Stimulated activated CD8-positive, alpha-beta memory T cell treated with anti-CD3 and anti-CD28 coated beads, Interleukin-15, amount 100 ng/mL, for 48 hours (primary cell): Measurements from ENCODE around the gene PEG3.

Experiments used
- DNase-seq, 2 donors: peaks; one replicate each; pipeline ENCODE4 v3.0.0-alpha.2; 2020; ENCODE audit warnings: low read depth in 2 of 2

Gene PEG3

DNA sequence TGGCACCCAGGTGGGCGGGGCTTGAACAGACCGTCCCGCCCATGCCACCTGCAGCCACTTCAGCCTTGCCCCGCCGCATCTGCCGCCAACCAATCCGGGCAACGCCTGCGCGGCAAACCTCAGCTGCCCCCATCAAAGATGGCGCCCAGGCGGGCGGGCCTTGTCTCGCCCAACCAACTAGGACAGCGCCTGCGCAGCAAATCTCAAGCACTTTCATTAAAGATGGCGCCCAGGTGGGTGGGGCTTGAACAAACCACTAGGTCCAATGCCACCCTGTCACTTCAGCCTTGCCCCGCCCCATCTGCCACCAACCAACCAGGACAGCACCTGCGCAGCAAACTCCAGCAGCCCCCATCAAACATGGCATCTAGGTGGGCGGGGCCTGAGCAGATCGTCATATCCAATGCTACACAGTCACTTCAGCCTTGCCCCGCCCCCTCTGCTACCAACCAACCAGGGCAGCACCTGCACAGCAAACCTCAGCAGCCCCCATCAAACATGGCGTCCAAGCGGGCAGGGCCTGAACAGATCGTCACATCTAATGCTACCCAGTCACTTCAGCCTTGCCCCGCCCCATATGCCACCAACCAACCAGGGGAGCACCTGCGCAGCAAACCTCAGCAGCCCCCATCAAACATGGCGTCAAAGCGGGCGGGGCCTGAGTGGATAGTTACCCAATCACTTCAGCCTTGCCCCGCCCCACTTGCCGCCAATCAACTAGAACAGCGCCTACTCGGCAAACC lies 1.4 kb downstream of the PEG3 start:
- DNase-seq = no peak

DNA sequence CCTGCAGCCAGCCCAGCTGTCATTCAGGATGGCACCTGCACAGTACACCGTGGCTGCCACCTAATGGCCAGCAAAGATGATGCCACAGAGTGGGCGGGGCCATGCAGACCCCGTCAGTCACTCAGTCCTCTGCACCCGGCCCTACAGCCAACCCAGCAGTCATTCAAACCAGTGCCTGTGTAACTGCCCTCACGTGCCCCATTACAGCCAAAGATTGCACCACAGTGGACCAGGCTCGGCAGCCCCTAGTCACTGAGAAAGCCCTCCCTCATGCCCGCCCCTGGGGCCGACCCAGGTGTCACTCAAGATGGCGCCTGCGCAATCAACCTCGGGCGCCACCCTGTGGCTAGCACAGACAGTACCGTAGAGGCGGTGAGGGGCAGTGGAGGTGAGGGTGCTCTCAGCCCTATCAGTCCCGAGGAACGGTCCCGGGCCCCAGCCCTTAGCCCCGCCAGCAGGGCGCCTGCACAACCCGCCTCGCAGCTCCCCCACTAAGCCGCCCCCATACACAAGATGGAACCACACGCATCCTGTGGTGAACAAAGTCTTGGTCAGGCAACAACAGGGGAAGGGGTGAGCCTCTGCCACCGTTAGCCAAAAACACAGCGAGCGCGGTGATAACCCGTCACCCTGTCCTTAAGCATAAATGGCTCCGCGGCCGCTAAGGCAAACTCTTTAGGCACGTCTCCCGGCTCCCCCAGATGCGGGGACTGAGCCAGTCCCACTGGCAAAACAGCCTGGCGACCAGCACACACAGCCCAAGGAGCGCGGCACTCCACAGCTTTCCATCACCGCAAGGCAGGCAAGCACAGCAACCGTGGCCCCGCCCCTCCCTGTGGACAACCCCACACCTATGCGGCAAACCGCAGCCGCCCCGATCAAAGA lies 2.3 kb downstream of the PEG3 start:
- no peak for DNase-seq

DNA sequence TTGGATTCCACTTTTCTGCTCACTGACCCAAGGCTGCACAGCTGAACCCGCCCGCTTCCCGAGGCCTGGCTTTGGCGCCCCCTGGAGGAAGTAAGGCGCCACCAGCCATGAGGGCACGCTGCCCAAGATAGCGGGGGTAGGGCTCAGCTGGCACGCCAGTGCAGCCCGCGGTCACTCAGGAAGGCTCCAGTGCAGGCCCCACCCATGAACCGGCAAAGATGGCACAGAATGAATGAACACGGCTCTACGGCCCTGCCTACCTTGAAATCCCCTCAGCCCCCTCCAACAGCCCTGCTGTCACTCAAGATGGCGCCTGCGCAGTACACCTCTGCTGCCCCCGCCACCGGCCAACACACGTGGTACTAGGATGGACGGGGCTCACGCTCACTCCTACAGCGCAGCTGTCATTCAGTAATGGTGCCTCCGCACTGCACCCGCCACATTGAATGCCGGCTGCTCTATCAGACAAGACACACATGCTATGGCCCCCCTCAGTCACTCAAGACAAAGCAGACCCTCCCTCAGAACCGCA lies 3.0 kb downstream of the PEG3 start:
- DNase-seq = no peak

DNA sequence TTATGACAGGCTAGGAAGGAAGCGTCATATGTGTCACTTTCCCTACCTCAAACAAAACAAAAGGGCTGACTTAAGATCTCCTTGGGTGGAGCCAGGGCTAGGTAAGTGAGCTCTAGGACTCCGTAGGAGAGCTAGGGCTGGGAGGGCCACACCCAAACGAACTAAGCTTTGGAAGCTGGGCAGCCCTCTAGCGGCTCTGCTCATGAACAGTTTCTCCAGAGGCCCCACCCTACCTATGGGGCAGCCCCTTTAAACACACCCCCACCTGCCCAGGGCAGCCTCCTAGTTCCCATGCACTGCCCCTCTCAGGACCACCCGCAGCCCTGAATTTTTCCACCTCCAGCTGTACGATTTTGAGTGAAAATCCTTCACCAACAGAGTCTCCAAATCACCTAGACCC lies 3.5 kb downstream of the PEG3 start:
- DNase-seq = no peak

DNA sequence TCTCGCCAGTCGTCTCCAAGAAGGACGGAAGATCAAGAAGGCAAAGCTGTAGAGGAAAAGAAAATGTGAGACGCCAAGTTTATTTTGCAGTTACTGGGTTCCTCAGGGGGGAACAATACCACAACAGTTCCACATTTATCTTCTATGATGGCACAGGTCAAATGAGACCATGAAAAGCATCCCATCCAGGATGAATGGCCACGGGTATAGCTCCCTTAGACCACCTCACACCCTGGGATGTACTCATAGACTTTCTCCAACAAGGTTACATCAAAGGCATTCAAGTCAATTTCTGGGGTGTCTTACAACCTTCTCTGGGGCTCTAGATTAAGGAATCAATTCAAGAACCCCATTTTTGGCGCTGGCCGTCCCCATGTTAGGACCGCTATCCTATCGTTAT lies 4.5 kb downstream of the PEG3 start:
- no peak for DNase-seq

DNA sequence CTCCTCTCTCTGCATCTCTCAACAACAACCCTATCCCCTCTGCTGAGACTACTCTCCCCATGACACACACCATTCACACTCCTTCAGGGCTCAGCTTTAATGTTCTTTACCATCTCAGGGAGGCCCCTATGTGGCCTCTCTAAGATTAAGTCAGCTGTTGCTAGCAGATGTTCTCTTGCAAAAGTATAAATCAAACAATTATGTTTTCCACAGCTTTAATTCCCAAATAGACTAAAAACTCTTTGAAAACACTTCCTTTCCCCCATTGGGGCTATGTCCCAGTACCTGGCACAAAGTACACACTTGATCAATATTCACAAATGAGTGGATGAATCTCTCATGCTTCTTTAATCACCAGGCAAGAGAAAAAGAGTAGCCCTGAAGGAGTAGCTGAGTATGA lies 5.1 kb downstream of the PEG3 start:
- no peak for DNase-seq

DNA sequence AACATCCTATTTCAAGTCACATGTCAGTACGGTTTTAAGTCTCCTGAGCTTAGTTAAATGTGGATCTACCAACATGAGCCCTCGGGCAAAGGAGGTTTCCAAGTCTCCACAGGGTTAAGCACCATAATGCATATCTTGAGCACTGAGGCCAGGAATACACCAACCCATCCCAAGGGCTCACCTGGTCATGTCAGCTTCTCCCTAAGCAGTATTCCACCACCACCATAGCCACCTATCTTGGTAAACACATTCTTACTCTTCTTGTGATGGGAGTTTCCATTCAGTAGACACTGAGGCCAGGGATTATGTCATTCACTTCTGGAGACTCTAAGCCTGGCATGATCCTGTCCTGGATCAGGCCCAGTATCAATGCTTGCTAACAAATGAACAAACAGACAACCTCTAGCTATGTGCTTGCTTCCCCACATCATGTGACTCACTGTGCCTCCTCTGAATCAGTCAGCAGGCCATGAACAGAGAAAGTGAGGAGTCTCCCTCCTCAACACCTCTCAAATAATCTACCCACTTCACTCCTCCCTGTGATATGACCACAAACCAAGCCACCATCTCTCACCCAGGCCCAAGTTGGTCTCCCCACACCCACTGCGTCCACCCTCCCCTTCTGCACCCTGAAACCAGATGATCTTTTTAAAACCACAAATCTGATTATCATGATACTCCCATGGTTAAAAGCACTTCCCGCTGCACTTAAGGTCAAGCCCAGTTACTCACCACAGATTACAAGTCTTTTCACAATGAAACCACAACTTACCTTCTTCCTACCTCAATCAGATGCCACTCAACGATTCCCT lies 5.8 kb downstream of the PEG3 start:
- no peak for DNase-seq

DNA sequence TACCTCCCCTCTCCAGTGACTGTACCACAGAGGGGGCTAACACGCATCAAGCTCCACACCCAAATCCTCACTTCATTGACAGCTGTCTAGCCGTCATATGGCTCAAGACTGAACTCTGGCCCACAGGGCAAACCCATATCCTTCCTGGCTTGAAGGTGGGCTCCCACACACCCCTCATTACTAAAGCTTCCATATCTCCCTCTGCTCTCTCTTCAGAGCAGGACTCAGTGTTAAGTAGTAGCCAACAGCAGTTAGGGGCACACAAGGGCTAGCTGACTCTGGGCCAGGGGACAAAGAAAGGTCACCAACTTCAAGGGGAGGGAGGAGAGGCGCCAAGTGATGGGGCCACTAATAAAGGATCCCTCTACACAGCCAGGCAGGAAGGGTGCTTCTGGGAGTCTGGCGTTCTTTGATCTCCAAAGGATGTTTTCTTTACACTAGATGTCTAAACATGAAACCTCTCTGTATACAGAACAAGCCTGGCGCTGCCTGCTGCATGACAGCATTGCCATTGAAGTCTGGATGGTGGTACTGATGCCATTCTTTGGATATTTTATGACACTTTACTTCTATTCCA lies 8.1 kb downstream of the PEG3 start:
- DNase-seq = no peak

DNA sequence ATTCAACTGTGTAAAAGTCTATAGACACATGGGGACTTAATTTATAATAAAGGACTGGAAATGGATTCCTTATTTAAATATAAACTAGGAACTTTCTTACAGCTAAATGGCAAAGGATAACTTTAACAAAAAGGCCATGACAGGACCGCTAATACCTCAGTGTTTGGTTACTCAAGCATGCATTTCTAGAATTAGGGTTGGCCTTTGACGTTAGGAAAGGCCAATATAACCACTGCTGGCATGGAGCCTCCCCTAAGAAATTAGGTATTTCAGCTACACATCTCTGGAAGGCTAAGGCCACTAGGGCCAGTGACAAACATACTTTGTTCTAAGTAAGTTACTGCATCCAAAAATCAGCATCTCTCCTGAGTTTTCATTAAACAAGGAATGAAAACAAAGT lies 9.3 kb downstream of the PEG3 start:
- no peak for DNase-seq

DNA sequence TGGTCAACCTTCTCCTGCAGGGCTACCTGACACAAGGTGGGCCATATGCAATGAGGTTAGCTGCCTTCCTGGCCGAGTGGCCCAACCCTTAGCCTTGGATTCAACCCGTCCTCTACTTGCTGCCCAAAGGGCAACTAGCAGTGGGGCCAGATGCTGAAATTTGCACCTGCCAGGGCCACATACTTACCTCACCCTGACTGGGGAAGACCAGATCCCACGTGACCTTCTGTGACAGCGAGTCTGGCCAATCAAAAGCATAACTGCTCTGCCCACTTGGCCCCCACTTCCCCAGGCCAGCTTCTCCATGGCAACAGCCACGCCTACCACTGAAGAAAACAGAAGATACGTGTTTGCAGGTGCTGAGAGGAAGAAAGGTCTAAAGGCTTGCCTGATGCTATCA lies 10.9 kb downstream of the PEG3 start:
- no peak for DNase-seq

DNA sequence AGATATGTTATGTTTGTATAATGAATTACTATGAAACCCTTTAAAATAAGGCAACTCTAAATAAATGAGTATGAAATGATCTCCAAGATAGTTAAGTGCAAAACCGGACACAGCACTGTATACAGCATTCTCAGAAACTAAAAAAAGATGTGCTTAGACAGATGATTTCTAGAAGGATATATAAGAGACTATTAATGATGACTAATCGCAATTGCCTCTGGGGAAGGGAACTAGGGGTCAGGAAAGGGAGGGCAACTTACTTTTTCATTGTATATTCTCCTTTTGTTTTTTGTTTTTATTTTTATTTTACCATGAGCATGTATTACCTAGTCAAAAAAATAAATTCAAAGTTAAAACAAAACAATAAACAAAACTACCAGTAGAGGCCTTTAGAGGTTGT lies 12.8 kb downstream of the PEG3 start:
- no peak for DNase-seq

DNA sequence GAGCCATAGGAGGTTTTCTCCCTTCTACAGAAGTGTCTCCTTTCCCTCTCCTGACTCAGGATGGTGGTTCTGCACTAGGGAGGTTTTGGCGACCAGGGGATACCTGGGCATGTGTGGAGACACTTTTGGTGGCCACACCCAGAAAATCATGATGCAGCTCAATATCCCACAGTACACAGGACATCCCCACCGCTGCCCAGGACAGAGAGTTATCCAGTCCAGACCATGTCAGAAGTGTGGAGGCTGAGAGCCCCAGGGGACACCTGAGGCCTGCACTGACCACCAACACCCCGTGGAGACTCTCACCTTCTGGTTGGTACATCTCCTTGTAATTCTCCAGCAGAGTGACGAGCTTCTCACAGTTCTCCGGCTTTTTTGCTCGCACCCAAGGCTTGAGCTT lies 16.6 kb downstream of the PEG3 start:
- no peak for DNase-seq

DNA sequence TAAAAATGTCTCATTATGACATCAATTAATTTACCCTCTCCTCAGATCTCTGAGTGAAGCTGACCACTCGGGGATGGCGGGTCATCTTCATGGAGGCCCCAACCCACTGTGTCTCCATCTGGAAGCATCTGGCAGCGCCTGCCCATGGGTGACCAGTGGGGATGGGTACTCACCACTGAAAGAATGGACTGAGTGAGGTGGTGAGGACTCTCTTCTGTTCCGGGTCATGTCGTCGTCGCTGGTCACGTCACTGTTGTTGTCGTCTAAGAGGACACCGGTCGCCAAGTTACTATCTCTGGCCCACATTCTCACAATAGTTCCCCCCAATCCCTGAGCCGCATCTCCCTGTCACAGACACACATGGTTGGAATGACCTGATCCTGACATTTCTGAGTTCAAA lies 17.1 kb downstream of the PEG3 start:
- no peak for DNase-seq

DNA sequence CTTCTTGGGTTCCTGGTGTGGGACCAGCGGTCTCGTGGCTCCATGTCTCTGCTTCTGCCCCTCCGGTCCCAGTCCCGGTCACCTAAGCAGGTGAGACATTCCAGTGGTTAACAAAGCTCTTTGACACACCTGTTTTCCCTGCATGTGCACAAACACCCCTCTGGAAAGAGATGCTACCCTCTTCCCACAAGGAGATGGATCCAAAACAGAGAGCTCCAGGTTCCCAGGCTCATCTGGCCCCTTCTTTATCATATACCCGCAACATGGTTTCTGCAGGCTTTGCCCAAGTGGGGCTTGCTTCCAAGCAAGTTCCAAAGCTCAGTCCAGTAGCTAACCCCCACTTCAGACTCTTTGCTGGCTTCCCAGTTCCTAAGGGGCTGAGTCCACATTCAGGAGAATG lies 17.8 kb downstream of the PEG3 start:
- no peak for DNase-seq

DNA sequence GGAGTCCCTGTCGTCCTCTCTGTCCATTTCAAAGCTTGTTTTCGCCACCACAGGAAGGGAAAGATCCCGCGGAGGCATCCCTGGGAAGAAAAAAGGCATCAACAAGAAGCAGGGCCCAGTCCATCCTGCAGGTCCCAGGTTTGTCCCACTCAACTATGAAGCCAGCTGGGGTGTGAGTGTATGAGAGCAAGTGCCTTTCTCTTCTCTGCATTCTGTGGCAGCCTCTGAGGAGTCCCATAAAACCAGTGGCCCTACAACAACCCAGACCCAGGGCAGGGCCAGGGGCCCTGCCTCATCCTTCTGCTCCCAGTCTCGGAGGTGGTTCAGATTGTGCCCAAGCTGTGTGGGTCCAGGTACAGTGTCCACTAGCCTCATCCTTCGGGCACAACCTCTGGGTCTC lies 18.9 kb downstream of the PEG3 start:
- no peak for DNase-seq

DNA sequence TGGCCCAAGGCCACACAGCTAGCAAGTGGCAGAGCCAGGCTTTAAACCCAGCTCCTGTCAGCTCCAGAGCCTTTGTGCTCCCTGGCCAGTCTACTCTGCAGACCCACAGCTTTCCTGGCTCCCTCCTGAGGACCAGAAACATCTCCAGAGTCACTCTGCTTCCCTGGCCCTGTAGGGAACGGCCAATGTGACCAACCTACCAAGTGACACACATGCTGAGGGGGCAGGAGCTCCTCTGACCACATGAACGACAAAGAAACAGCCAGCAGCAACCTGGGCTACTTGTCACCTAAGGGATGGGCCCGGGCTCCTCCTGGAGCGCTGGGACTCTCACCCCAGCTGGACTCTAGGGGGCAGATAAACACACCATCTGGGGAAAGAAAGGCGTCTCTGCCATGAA lies 19.3 kb downstream of the PEG3 start:
- DNase-seq = no peak

DNA sequence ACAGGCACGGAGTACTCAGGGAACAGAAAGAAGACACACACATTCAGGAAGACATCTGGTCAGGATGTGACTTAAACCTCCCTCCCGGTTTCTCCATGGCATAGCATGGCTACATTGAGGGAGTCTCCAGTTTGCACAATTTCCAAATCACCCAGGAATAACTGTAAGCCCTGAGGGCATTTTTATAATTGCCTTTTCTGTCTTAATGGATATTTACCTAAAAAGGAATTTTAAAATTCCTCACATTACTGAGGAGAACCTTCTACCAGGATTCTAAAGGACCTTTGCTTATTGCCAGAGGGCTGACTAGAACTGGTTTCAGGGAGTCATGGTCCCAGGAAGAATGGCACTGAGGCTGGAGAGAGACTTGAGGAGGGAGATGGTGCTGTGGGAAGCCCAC lies 21.4 kb downstream of the PEG3 start:
- DNase-seq = no peak

DNA sequence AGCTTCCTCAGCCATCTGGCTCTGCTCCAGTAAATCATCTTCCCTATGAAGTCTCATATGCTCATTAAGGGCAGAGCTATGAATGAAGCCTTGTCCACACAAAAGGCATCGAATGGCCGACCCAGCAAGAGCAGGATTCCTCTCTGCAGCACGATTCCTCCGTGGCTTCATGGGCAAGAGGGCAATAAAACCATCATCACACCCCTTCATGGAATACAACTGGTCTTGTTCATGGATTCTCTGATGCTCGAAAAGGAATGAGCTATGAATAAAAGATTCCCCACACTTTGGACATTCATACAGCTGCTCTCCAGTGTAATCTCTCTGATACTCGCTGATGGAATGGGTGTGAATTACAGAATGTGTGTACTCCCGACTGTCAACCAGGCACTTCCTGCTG lies 25.9 kb downstream of the PEG3 start:
- DNase-seq = no peak

DNA sequence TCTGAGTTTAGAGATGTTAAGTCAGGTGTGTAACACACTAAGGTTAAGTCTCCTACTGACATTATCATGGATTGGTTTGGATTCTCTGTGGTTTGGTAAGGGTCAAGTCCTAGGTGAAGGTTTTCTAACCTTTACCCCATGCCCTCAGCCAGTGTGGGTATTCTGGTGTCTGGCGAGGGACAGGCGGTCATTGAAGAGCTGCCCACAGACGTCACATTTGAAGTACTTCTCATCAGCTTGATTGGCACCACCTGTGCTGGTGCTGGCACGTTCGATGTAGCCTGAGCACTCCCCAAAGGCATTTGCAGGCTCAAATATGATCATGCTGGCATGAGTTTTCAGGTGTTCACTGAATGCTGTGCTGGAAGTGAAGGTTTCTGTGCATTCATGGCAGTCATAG lies 27.0 kb downstream of the PEG3 start:
- no peak for DNase-seq

DNA sequence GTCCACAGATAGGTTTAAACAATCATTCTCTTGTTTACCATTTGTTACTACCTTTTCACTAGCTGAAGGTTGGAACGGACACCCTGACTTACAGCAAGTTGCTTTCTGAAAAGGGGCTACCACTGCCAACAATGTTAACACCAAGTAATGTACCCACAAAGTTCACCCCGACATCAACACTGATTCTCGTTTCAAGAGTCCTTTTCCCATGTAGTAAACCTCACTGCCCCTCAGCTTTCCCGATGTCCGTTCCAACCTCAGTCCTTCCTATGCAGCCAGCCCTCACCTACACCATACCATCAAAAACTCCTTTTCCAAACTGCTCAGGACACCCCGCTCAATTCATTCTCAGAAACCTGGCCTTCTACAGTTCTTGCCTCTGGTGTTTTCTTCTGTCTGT lies 29.0 kb downstream of the PEG3 start:
- no peak for DNase-seq

DNA sequence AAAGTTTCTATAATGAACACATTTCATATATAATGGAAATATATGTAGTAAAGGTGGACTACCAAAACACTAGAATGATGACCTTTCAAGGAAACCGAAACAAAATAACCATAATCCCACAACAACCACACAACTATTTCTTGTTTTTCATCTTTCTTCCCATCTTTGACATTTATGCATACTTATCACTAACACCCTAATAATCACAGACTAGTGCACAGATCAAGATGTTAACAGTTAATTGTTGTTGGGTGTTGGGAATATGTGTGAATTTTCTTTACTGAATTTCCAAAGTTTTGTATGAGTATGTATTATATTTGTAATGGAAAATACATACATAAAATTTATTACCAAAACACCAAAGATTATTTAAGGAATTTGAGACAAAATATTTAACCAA lies 30.3 kb downstream of the PEG3 start:
- no peak for DNase-seq
